IPS-20b (cell line): ENCODE data around the gene FNDC3B.
A peak's percentile ranks its signal among the peaks of the same experiment; 100 is the strongest.

Experiments used
- H3K27ac ChIP-seq: one replicate; pipeline ENCODE4 v1.5.1; 2013; ENCODE audit warnings: low read length
- H3K27me3 ChIP-seq: 2 replicates; pipeline ENCODE4 v1.6.1; 2013; ENCODE audit warnings: mild to moderate bottlenecking, low read length, inconsistent platforms; ENCODE audit not compliant: insufficient read depth
- H3K36me3 ChIP-seq: 2 replicates; pipeline ENCODE4 v1.6.1; 2013; ENCODE audit warnings: low read depth, mild to moderate bottlenecking, inconsistent platforms, low read length, moderate library complexity; ENCODE audit not compliant: insufficient read depth
- H3K4me1 ChIP-seq: 2 replicates; pipeline ENCODE4 v1.6.1; 2013; ENCODE audit warnings: mild to moderate bottlenecking, control low read depth, inconsistent platforms, low read length, moderate library complexity; ENCODE audit not compliant: insufficient read depth
- H3K4me3 ChIP-seq: 2 replicates; pipeline ENCODE4 v1.5.1; 2013; ENCODE audit warnings: mild to moderate bottlenecking, low read length, inconsistent platforms
- H3K9ac ChIP-seq: 2 replicates; pipeline ENCODE4 v1.6.1; 2013; ENCODE audit warnings: low read depth, mild to moderate bottlenecking, inconsistent platforms, low read length, moderate library complexity
- H3K9me3 ChIP-seq: 2 replicates; pipeline ENCODE4 v1.6.1; 2013; ENCODE audit warnings: mild to moderate bottlenecking, low read depth, low read length, inconsistent platforms; ENCODE audit not compliant: insufficient read depth

The FNDC3B gene

GRCh38 chr3:172102123-172102882, 62.9 kb downstream of the FNDC3B start:
- Histone ChIP-seq H3K4me3 (no peak overlapping the region), H3K9me3 (no peaks in the 10 kb centered on the region), H3K4me1 (peaks cover 55% of the 10 kb centered on the region; the same call in 1 of the 2 replicates), H3K36me3 (no peaks in the 10 kb centered on the region), H3K27me3 (no peaks in the 10 kb centered on the region), H3K9ac (no peak overlapping the region), H3K27ac (no peak overlapping the region)

- Histone ChIP-seq H3K27ac (no peak overlapping the region), H3K4me1 (peaks cover 55% of the 10 kb centered on the region; the same call in 1 of the 2 replicates), H3K36me3 (no peaks in the 10 kb centered on the region), H3K27me3 (no peaks in the 10 kb centered on the region), H3K4me3 (no peak overlapping the region), H3K9ac (no peak overlapping the region), H3K9me3 (no peaks in the 10 kb centered on the region)
Observed at GRCh38 chr3:172102883-172103310, 63.5 kb downstream of the FNDC3B start.

GRCh38 chr3:172103724-172104123, 64.3 kb downstream of the FNDC3B start:
- peak overlapping the region; percentile 3; the same call in 1 of the 2 replicates for H3K4me3 ChIP-seq
- H3K9ac ChIP-seq: no peak overlapping the region
- no peaks in the 10 kb centered on the region for H3K9me3 ChIP-seq
- H3K36me3 ChIP-seq: no peaks in the 10 kb centered on the region
- H3K27ac ChIP-seq: no peak overlapping the region
- H3K27me3 ChIP-seq: no peaks in the 10 kb centered on the region
- H3K4me1 ChIP-seq: peaks cover 47% of the 10 kb centered on the region; the same call in 1 of the 2 replicates

- peaks cover 39% of the 10 kb centered on the region; the same call in 1 of the 2 replicates for H3K4me1 ChIP-seq
- peak overlapping the region; percentile 25; the same call in 1 of the 2 replicates for H3K4me3 ChIP-seq
- peak overlapping the region; percentile 4; the same call in 1 of the 2 replicates for H3K9ac ChIP-seq
- no peaks in the 10 kb centered on the region for H3K9me3 ChIP-seq
- no peaks in the 10 kb centered on the region for H3K27me3 ChIP-seq
- no peaks in the 10 kb centered on the region for H3K36me3 ChIP-seq
- no peak overlapping the region for H3K27ac ChIP-seq
Observed at GRCh38 chr3:172104471-172105072, 65.2 kb downstream of the FNDC3B start.

- H3K36me3 ChIP-seq: no peaks in the 10 kb centered on the region
- H3K4me3 ChIP-seq: no peak overlapping the region
- peaks cover 37% of the 10 kb centered on the region; the same call in 1 of the 2 replicates for H3K4me1 ChIP-seq
- H3K27ac ChIP-seq: no peak overlapping the region
- H3K9me3 ChIP-seq: no peaks in the 10 kb centered on the region
- no peak overlapping the region for H3K9ac ChIP-seq
- no peaks in the 10 kb centered on the region for H3K27me3 ChIP-seq
Observed at GRCh38 chr3:172106037-172106954, 66.9 kb downstream of the FNDC3B start.

- Histone ChIP-seq H3K27me3 (no peaks in the 10 kb centered on the region), H3K36me3 (no peaks in the 10 kb centered on the region), H3K4me3 (no peak overlapping the region), H3K9me3 (no peaks in the 10 kb centered on the region), H3K27ac (no peak overlapping the region), H3K9ac (no peak overlapping the region), H3K4me1 (peaks cover 39% of the 10 kb centered on the region)
Observed at GRCh38 chr3:172106989-172107388, 67.6 kb downstream of the FNDC3B start.

GRCh38 chr3:172107403-172107802, 68.0 kb downstream of the FNDC3B start:
- Histone ChIP-seq H3K27ac (no peak overlapping the region), H3K36me3 (no peaks in the 10 kb centered on the region; the same call in none of the 2 replicates), H3K9ac (no peak overlapping the region), H3K4me1 (peaks cover 41% of the 10 kb centered on the region), H3K9me3 (no peaks in the 10 kb centered on the region), H3K27me3 (no peaks in the 10 kb centered on the region), H3K4me3 (no peak overlapping the region)

- peaks cover 20% of the 10 kb centered on the region for H3K4me1 ChIP-seq
- no peak overlapping the region for H3K4me3 ChIP-seq
Observed at GRCh38 chr3:172110127-172110779, 70.9 kb downstream of the FNDC3B start.

GRCh38 chr3:172111163-172111562, 71.8 kb downstream of the FNDC3B start:
- no peak overlapping the region for H3K4me3 ChIP-seq
- H3K36me3 ChIP-seq: peaks cover 27% of the 10 kb centered on the region
- no peaks in the 10 kb centered on the region for H3K27me3 ChIP-seq
- H3K9ac ChIP-seq: no peak overlapping the region
- peaks cover 18% of the 10 kb centered on the region for H3K4me1 ChIP-seq
- no peaks in the 10 kb centered on the region for H3K9me3 ChIP-seq
- H3K27ac ChIP-seq: no peak overlapping the region

More at GRCh38 chr3:172110127-172110779, 70.9 kb downstream of the FNDC3B start:
- Histone ChIP-seq H3K36me3 (peaks cover 19% of the 10 kb centered on the region), H3K9me3 (no peaks in the 10 kb centered on the region), H3K27me3 (no peaks in the 10 kb centered on the region), H3K9ac (no peak overlapping the region), H3K27ac (no peak overlapping the region)

- Histone ChIP-seq H3K9ac (no peak overlapping the region), H3K4me3 (no peak overlapping the region), H3K27me3 (no peaks in the 10 kb centered on the region), H3K9me3 (no peaks in the 10 kb centered on the region), H3K4me1 (peaks cover 9% of the 10 kb centered on the region), H3K36me3 (peaks cover 33% of the 10 kb centered on the region), H3K27ac (peak overlapping the region; percentile 39)
Observed at GRCh38 chr3:172112078-172112733, 72.8 kb downstream of the FNDC3B start.
